A673 (cell line): ENCODE results near the gene TSPOAP1. TPM values are rescaled to one million over a fixed set of nuclear protein-coding genes. Genes with fewer than 3 reads are reported as not detected.

Experiments
- BruUV-seq: library from RNA; stranded (reverse); fragments of 400-500 nt; replicated peaks from 2 replicates; lab custom pipeline; 2021; lab: Mats Ljungman, UMichigan
- CTCF ChIA-PET: fragments of 300-600 bp; sonication (Branson Sonifier 250); formaldehyde crosslinking; loops from one replicate; lab custom pipeline; 2022; ENCODE audit warnings: antibody characterized with exemption; lab: Charles Lee
- POLR2A ChIA-PET: fragments of 300-600 bp; sonication (Branson Sonifier 250); formaldehyde crosslinking; loops from one replicate; lab custom pipeline; 2022; ENCODE audit warnings: antibody characterized with exemption; ENCODE audit not compliant: low non-redundant PET; lab: Charles Lee
- DNase-seq: peaks from one replicate; pipeline ENCODE4 v3.0.0-alpha.2; 2015; ENCODE audit warnings: low spot score
- H3K27ac ChIP-seq: fragments of 200-600 bp; sonication (generic); 2 replicates; pipeline ENCODE4 v1.5.1; 2016; ENCODE audit warnings: mixed run types, low read depth, mild to moderate bottlenecking, mixed read lengths, antibody characterized with exemption, low read length; ENCODE audit not compliant: poor library complexity, severe bottlenecking
- H3K27me3 ChIP-seq: fragments of 200-600 bp; sonication (generic); replicated peaks from 2 replicates; pipeline ENCODE4 v1.6.1; 2017; ENCODE audit warnings: mixed run types, low read depth, mild to moderate bottlenecking, mixed read lengths, antibody characterized with exemption, low read length; ENCODE audit not compliant: insufficient read depth, poor library complexity
- H3K36me3 ChIP-seq: fragments of 200-600 bp; sonication (generic); 2 replicates; pipeline ENCODE4 v1.6.1; 2016; ENCODE audit warnings: mixed run types, mild to moderate bottlenecking, mixed read lengths, antibody characterized with exemption, low read length; ENCODE audit not compliant: insufficient read depth, poor library complexity, severe bottlenecking
- H3K4me1 ChIP-seq: fragments of 200-600 bp; sonication (generic); 2 replicates; pipeline ENCODE4 v1.6.1; 2017; ENCODE audit warnings: mixed run types, mild to moderate bottlenecking, mixed read lengths, antibody characterized with exemption, low read length; ENCODE audit not compliant: insufficient read depth, poor library complexity, severe bottlenecking
- H3K4me3 ChIP-seq: fragments of 200-600 bp; sonication (generic); 2 replicates; pipeline ENCODE4 v1.5.1; 2016; ENCODE audit warnings: low read depth, mixed run types, mild to moderate bottlenecking, mixed read lengths, low read length; ENCODE audit not compliant: poor library complexity, severe bottlenecking
- H3K9me3 ChIP-seq: fragments of 200-600 bp; sonication (generic); 2 replicates; pipeline ENCODE4 v1.6.1; 2016; ENCODE audit warnings: mixed run types, low read depth, mild to moderate bottlenecking, mixed read lengths, antibody characterized with exemption, low read length; ENCODE audit not compliant: poor library complexity, severe bottlenecking
- EZH2 ChIP-seq: fragments of 200-600 bp; sonication (generic); IDR thresholded peaks from 2 replicates; pipeline ENCODE4 v1.6.1; 2017; ENCODE audit warnings: borderline replicate concordance, low read depth, mild to moderate bottlenecking, mixed read lengths, antibody characterized with exemption, low read length; ENCODE audit not compliant: poor library complexity, severe bottlenecking
- intact Hi-C: fragments of 100-400 bp; cut with micrococcal nuclease; formaldehyde crosslinking; loops from one replicate; pipeline ENCODE4 v1.10.0; 2022; ENCODE audit not compliant: unreplicated experiment
- total RNA-seq: library from RNA; stranded (reverse); gene quantifications from 2 replicates; pipeline ENCODE4 v1.2.3, GENCODE V29; 2021
- TF ChIP-seq, protein P1 (sequence below): fragments of 300-800, 200-600 bp; sonication (generic); conservative IDR thresholded peaks from 2 replicates; pipeline ENCODE4 v1.5.1; 2017; ENCODE audit warnings: low read depth, mild to moderate bottlenecking, antibody characterized with exemption, low read length, moderate library complexity, mixed read lengths

TSPOAP1 gene
- total RNA-seq, 1 experiment from 2014 or later = 0.21 TPM

DNA sequence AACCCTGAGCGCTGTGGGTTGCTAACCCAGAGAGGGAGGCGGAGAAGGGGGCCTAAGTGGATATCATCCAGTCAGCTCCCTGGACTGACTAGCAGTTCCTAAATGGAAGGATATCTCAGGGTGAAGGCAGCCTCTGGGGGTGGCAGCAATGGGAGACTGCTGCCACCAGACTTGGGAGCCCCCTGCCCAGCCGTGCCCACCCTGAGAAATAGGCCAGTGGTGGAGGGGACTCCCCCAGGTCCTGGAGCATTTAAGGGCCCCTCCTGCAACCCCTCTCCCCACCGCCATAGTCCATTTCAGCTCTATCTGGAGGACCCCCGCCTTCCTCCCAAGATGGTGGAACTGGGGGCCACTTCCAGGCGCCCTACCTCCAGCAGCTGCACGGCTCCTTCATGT is 8.4 kb downstream of the TSPOAP1 start:
- H3K27me3 ChIP-seq = no peaks in the 10 kb centered on the region
- H3K4me1 ChIP-seq = no peaks in the 10 kb centered on the region
- BruUV-seq = no TSS peak
- no peak for DNase-seq
- ChIA-PET CTCF (no interaction called here), POLR2A (no interaction called here)
- H3K9me3 ChIP-seq = no peaks in the 10 kb centered on the region
- intact Hi-C loops = no loop called here
- H3K36me3 ChIP-seq = no peaks in the 10 kb centered on the region
- no peak overlapping the region for H3K4me3 ChIP-seq
- no peak for TF ChIP-seq EZH2
- TF ChIP-seq, protein P1, sequence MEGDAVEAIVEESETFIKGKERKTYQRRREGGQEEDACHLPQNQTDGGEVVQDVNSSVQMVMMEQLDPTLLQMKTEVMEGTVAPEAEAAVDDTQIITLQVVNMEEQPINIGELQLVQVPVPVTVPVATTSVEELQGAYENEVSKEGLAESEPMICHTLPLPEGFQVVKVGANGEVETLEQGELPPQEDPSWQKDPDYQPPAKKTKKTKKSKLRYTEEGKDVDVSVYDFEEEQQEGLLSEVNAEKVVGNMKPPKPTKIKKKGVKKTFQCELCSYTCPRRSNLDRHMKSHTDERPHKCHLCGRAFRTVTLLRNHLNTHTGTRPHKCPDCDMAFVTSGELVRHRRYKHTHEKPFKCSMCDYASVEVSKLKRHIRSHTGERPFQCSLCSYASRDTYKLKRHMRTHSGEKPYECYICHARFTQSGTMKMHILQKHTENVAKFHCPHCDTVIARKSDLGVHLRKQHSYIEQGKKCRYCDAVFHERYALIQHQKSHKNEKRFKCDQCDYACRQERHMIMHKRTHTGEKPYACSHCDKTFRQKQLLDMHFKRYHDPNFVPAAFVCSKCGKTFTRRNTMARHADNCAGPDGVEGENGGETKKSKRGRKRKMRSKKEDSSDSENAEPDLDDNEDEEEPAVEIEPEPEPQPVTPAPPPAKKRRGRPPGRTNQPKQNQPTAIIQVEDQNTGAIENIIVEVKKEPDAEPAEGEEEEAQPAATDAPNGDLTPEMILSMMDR = no peak
- H3K27ac ChIP-seq = no peak overlapping the region

DNA sequence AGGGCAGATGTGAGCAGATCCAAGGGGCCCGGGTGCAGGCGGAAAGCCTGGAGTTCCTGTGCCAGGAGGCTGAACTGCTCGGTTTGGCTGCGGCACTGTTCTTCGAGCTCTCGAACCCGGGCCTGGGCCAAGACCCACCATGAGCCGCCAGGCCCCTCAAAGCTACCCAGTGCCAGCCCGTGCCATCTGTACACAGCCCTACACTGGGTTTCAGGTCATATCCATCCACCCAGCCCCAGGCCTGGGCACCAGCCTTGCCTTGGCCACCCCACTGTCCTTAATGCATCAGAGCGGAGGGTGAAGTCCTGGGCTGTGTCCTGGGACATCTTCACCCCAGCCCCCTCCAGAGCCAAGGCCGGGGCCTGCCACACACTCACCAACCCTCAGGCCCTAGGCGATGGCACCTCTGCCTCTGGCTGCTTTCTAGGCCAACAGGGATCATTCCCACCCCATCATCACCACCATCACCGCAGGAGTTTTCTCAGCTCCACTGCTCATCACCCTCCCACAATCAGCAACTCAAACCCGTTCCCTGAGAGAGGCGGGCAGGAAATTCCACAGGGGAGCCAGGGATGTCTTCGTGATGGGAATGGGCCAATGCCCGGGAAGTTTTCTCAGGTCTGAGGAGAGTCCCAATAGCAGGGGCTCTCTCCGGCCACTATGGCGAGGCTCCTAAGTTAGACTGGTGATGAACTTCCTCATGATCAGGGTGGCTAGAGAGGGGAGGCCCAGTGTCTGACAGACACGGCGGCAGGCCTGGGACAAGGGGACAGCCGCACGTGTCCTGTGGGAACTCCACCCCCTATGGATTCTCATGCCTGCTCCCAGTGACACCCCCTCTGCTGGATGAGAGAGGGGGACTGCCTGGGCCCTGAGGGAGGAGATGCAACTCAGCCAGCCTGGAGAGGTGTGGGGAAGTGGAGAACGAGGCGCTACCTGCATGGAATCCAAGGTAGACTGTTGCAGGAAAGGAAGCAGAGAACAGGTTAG is 9.1 kb downstream of the TSPOAP1 start:
- no TSS peak for BruUV-seq
- TF ChIP-seq, protein P1 = no peak
- TF ChIP-seq EZH2 = no peak
- H3K27ac ChIP-seq = no peak overlapping the region
- ChIA-PET POLR2A (no interaction called here), CTCF (no interaction called here)
- intact Hi-C loops = loop anchor here (5.0 kb wide), 1 partner anchor 128 kb away; no protein-coding TSS in a partner anchor
- H3K36me3 ChIP-seq = no peaks in the 10 kb centered on the region
- no peaks in the 10 kb centered on the region for H3K27me3 ChIP-seq
- no peak overlapping the region for H3K4me3 ChIP-seq
- peaks cover 3% of the 10 kb centered on the region for H3K4me1 ChIP-seq
- DNase-seq = no peak
- H3K9me3 ChIP-seq = no peaks in the 10 kb centered on the region

DNA sequence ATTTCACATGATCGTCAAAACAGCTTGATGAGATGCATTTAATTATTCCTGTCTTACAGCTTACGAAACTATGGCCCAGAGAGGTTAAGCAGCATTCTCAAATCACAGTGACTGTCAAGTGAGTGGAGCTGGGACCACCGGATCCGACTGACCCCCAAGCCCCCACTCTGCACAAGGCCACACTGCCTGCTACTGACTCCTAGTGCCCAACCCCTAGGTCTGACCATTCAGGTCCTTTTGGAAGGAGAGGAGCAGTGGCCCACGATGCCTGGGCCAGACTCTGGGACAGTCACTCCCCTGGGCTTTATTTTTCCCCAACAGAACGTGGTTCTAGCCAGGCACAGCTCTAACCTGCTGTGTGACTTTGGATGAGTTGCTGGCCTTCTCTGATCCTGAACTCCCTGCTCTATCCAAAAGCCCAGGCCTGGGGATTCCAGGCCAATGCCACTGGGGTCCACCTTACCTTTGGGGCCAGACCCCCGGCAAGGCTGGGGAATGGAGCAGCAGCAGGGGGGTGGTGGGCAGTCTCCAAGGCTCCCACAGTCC is 9.9 kb downstream of the TSPOAP1 start:
- intact Hi-C loops = loop anchor here (5.0 kb wide), 1 partner anchor 129 kb away; no protein-coding TSS in a partner anchor
- H3K27me3 ChIP-seq = no peaks in the 10 kb centered on the region
- peaks cover 10% of the 10 kb centered on the region for H3K4me1 ChIP-seq
- ChIA-PET CTCF (no interaction called here), POLR2A (no interaction called here)
- H3K4me3 ChIP-seq = no peak overlapping the region
- BruUV-seq = no TSS peak
- TF ChIP-seq, protein P1 = no peak
- no peak for TF ChIP-seq EZH2
- H3K9me3 ChIP-seq = no peaks in the 10 kb centered on the region
- DNase-seq = no peak
- no peak overlapping the region for H3K27ac ChIP-seq
- H3K36me3 ChIP-seq = no peaks in the 10 kb centered on the region
